Measurements from ENCODE around the gene INTS1.

DNA sequence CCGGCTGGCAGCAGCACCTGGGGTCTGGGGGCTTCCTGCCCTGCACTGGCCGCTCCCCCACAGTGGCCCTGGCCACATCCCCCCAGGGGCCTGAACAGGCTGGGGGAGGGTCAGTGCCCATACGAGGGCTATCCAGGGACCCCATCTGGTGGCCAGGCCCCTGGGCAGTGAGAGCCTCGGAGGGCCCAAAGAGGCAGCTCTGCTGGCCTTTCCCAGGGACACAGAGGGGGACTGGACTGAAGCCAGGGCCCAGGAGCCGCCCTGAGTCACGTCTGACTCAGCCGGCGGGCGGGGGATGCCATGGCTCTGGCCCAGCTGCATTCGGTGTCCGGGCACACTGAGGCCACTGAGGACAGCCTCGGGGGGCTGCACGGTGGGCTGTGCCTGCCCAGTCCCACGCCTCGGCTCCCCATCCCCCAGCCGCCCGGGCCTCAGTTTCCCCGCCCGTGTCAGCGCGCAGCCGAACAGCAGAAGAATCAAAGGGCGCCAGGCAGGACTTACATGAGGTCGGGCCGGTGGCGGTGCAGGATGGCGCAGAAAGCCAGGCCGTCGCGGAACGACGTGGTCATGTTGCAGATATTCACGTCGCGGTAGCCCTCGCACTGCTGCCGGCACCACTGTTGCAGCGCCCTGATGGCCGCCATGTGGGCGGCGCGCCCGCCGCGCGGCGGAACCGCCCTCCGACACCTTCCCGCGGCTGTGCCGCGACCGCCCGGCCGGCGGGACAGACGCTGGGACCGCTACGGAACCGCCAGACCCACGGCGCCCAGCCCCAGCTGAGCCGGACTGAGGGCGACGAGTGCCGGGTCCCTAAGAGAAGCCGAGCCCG is 45.3 kb downstream of the INTS1 start, which contains the start of gene MICALL2:
- no peak for TF ChIP-seq POLR2AphosphoS5 (IDR thresholded peaks at IDR 0.05; ENCODE audit: low read depth, low read length)
- peak; percentile 43; the same call in 1 of the 2 replicates for TF ChIP-seq POLR2A (IDR thresholded peaks at IDR 0.05; ENCODE audit: low read depth, low read length)

Data from GM12892 (cell line).